C4-2B (cell line): Measurements from ENCODE around the gene PRKG1.

ENCODE experiments used
- H3K27ac ChIP-seq: fragments of 450-650 bp; 2 replicates; pipeline ENCODE4 v1.5.1; 2017
- CTCF ChIP-seq: fragments of 450-650 bp; conservative IDR thresholded peaks from 2 replicates; pipeline ENCODE4 v1.5.1; 2017; ENCODE audit warnings: mild to moderate bottlenecking
- ZFX ChIP-seq: fragments of 450-650 bp; IDR thresholded peaks from 2 replicates; pipeline ENCODE4 v1.6.1; 2017

The PRKG1 gene

GRCh38 chr10:51522858-51523257 is 448.6 kb downstream of the PRKG1 start:
- TF ChIP-seq ZFX (no peak), CTCF (no peak)
- H3K27ac ChIP-seq, result no peak overlapping the region

GRCh38 chr10:51523440-51523839 is 449.2 kb downstream of the PRKG1 start:
- no peak overlapping the region for H3K27ac ChIP-seq
- TF ChIP-seq CTCF (no peak), ZFX (no peak)

GRCh38 chr10:51524041-51524440 is 449.8 kb downstream of the PRKG1 start:
- TF ChIP-seq CTCF, result no peak
- TF ChIP-seq ZFX, result no peak
- no peak overlapping the region for H3K27ac ChIP-seq

- no peak for TF ChIP-seq CTCF
- no peak for TF ChIP-seq ZFX
- no peak overlapping the region for H3K27ac ChIP-seq
These were observed 453.4 kb downstream of the PRKG1 start for GRCh38 chr10:51527522-51528219.

- no peak for TF ChIP-seq ZFX
- no peak for TF ChIP-seq CTCF
- no peak overlapping the region for H3K27ac ChIP-seq
These were observed 454.2 kb downstream of the PRKG1 start for GRCh38 chr10:51528527-51528926.

- TF ChIP-seq ZFX (no peak), CTCF (no peak)
- no peak overlapping the region for H3K27ac ChIP-seq
These were observed 456.3 kb downstream of the PRKG1 start for GRCh38 chr10:51530541-51530940.

- no peak overlapping the region for H3K27ac ChIP-seq
- TF ChIP-seq CTCF (no peak), ZFX (no peak)
These were observed 457.8 kb downstream of the PRKG1 start for GRCh38 chr10:51532044-51532443.
